ENCODE measurements around the gene SCAND1. TPM values are rescaled to one million over a fixed set of nuclear protein-coding genes. Genes with fewer than 3 reads are reported as not detected.

Gene SCAND1
- polyA plus RNA-seq, 2 of the 4 experiments (the other 2 are of a cell fraction) = 10.2 to 68.0 TPM

GRCh38 chr20:35947907-35948306 is 6.4 kb downstream of the SCAND1 start (continued):
- TF ChIP-seq CBX8 (IDR thresholded peaks at IDR 0.05) = no peak
- no peak for TF ChIP-seq CTCF (IDR thresholded peaks at IDR 0.05)
- no peak for TF ChIP-seq POLR2AphosphoS2 (conservative IDR thresholded peaks at IDR 0.05; ENCODE audit: low read length)

- ATAC-seq = peak; percentile 85 to 90
- WGBS (ENCODE audit: missing lambda C conversion rate) = 66% methylated on average over 9 of the region's 9 CpGs
- CTCF ChIA-PET = interaction anchor here (0.6 to 1.8 kb wide), 13 partner anchors 9 to 656 kb away, joined by 3 to 5 read pairs (median 3); partner anchors contain the start of gene RBM39
Observed at GRCh38 chr20:35947489-35947888, 6.8 kb downstream of the SCAND1 start.

GRCh38 chr20:35942243-35942642 is 12.1 kb downstream of the SCAND1 start:
- WGBS (ENCODE audit: missing lambda C conversion rate) = 95% methylated on average over 2 of the region's 2 CpGs
- Histone ChIP-seq H3K4me1 (no peaks in the 10 kb centered on the region), H3K4me3 (no peak overlapping the region), H3K4me2 (no peak overlapping the region), H3K9me3 (no peaks in the 10 kb centered on the region), H3K27ac (no peak overlapping the region)
- DNase-seq (ENCODE audit: low read depth in 1 of 2, low spot score in 1 of 2) = no peak
- POLR2A ChIA-PET = interaction anchor here (2.7 kb wide), 1 partner anchor 12 kb away, joined by 10 read pairs; the partner anchor contains the start of gene SCAND1
- no peak for FAIRE-seq
- no peak for ATAC-seq
- CTCF ChIA-PET = interaction anchor here (1.2 to 6.3 kb wide), 3 partner anchors 12 to 207 kb away, joined by 3 to 52 read pairs (median 7); partner anchors contain the start of gene SCAND1
- TF ChIP-seq CHD4 (IDR thresholded peaks at IDR 0.05; ENCODE audit: borderline replicate concordance) (no peak), HOXB13 (CRISPR knock-in tag; IDR thresholded peaks at IDR 0.05; ENCODE audit: low read depth) (no peak), CEBPB (IDR thresholded peaks at IDR 0.05) (no peak), KDM1A (IDR thresholded peaks at IDR 0.05; ENCODE audit: low read depth) (no peak), SREBF2 (IDR thresholded peaks at IDR 0.05) (no peak), HOXA7 (CRISPR knock-in tag; IDR thresholded peaks at IDR 0.05) (no peak)

More at GRCh38 chr20:35947489-35947888, 6.8 kb downstream of the SCAND1 start:
- TF ChIP-seq CTCF (IDR thresholded peaks at IDR 0.05) = peak; percentile 44
- no peak for TF ChIP-seq EHF (CRISPR knock-in tag; IDR thresholded peaks at IDR 0.05)
- TF ChIP-seq RAD21 (conservative IDR thresholded peaks at IDR 0.05 in 1 of 2, IDR thresholded peaks at IDR 0.05 in 1 of 2) = peak; percentile 24 to 46; a peak in 2 of 5 replicates
- TF ChIP-seq PBX3 (IDR thresholded peaks at IDR 0.05) = no peak
- TF ChIP-seq SMC3 (IDR thresholded peaks at IDR 0.05) = peak; percentile 30; the same call in 2 of the 3 replicates
- TF ChIP-seq FOSL2 (IDR thresholded peaks at IDR 0.05) = no peak
- no peak for TF ChIP-seq FOSL2 (CRISPR knock-in tag; IDR thresholded peaks at IDR 0.05)
- no peak for TF ChIP-seq NFE2L2 (conservative IDR thresholded peaks at IDR 0.05; ENCODE audit: low read length)
- Histone ChIP-seq H3K27ac (no peak overlapping the region), H3K9me3 (no peaks in the 10 kb centered on the region), H3K4me2 (no peak overlapping the region), H3K4me1 (peaks cover 6% of the 10 kb centered on the region; the same call in 1 of the 3 replicates), H3K4me3 (no peak overlapping the region)
- FAIRE-seq (no peak), DNase-seq (ENCODE audit: low read depth in 1 of 2, low spot score in 1 of 2) (peak; percentile 55 to 68)
- POLR2A ChIA-PET = interaction anchor here (0.5 kb wide), 1 partner anchor 258 kb away, joined by 3 read pairs; no protein-coding TSS in a partner anchor

- no peak for TF ChIP-seq KDM1A (IDR thresholded peaks at IDR 0.05; ENCODE audit: low read depth)
- no peak for TF ChIP-seq ESRRA (IDR thresholded peaks at IDR 0.05; ENCODE audit: borderline replicate concordance, low read length)
- no peaks in the 10 kb centered on the region for H3K4me1 ChIP-seq
- no peak overlapping the region for H3K4me3 ChIP-seq
- H3K27ac ChIP-seq = no peak overlapping the region
- ChIA-PET CTCF (interaction anchor here (1.6 to 6.3 kb wide), 3 partner anchors 13 to 197 kb away, joined by 7 to 52 read pairs (median 9); partner anchors contain the start of gene SCAND1), POLR2A (interaction anchor here (2.7 kb wide), 1 partner anchor 13 kb away, joined by 10 read pairs; the partner anchor contains the start of gene SCAND1)
- 88% methylated on average over 2 of the region's 2 CpGs for WGBS (ENCODE audit: missing lambda C conversion rate)
- H3K9me3 ChIP-seq = no peaks in the 10 kb centered on the region
- H3K4me2 ChIP-seq = no peak overlapping the region
- FAIRE-seq (no peak), ATAC-seq (no peak), DNase-seq (ENCODE audit: low read depth in 1 of 2, low spot score in 1 of 2) (no peak)
Observed at GRCh38 chr20:35941620-35942019, 12.7 kb downstream of the SCAND1 start.
